Body of pancreas (tissue), 4 donors: ENCODE results near the gene RALB. TPM values are rescaled to one million over a fixed set of nuclear protein-coding genes. Genes with fewer than 3 reads are reported as not detected.
"Not testable (repeated sequence)": the region's sequence is repeated elsewhere in the genome, so short reads cannot be mapped to it uniquely, and the experiment has no call there.

Experiments used
- ATAC-seq: fragments of 150-250 bp; one replicate; pipeline ENCODE4 v1.9.1; 2016
- DNase-seq, 4 donors: peaks; one replicate each; pipeline ENCODE4 v3.0.0-alpha.2; 2019
- H3K27ac ChIP-seq, 4 donors: fragments of 200-600 bp; sonication (generic); 1 replicate in 3 of 4; 2 replicates in 1 of 4; pipeline versions ENCODE4 v1.5.1 to v1.6.1; 2016 to 2019; ENCODE audit warnings: mild to moderate bottlenecking in 1 of 4, mixed read lengths in 1 of 4, moderate library complexity in 1 of 4
- H3K27me3 ChIP-seq, 2 donors: fragments of 200-600 bp; sonication (generic); one replicate each; pipeline ENCODE4 v1.6.0; 2016; ENCODE audit warnings: mild to moderate bottlenecking in 1 of 2
- H3K36me3 ChIP-seq, 2 donors: fragments of 200-600 bp; sonication (generic); replicated peaks in 1 of 2; 2 replicates each; pipeline ENCODE4 v1.5.1; 2016; ENCODE audit warnings: low read depth in 2 of 2; ENCODE audit not compliant: insufficient read depth in 1 of 2
- H3K4me1 ChIP-seq: fragments of 200-600 bp; sonication (generic); one replicate; pipeline ENCODE4 v1.6.0; 2016
- H3K4me3 ChIP-seq, 2 donors: fragments of 200-600 bp; sonication (generic); 1 replicate in 1 of 2; 2 replicates in 1 of 2; pipeline ENCODE4 v1.5.1; 2016 to 2019
- H3K9me3 ChIP-seq, 3 donors: fragments of 200-600 bp; sonication (generic); 1 replicate in 2 of 3; 2 replicates in 1 of 3; pipeline ENCODE4 v1.5.1; 2016
- POLR2A ChIP-seq, 3 donors: fragments of 450-650 bp; IDR thresholded peaks; one replicate each; pipeline ENCODE4 v1.6.1; 2016; ENCODE audit warnings: antibody characterized with exemption in 3 of 3, mild to moderate bottlenecking in 2 of 3
- WGBS, 2 donors: methylation state at CpG; one replicate each; pipeline ENCODE4 v1.1.5; 2017; 5-methylcytosine and 5-hydroxymethylcytosine counted together
- intact Hi-C: fragments of 100-400 bp; cut with DNase I; formaldehyde crosslinking; loops from one replicate; pipeline ENCODE4 v1.15.1; 2023
- total RNA-seq, 2 donors: library from RNA; depleted of rRNA; stranded (reverse); fragments of >200 nt; gene quantifications; one replicate each; pipeline ENCODE4 v1.1.0, GENCODE V29; 2016
- TF ChIP-seq, protein P1 (sequence below), 7 experiments: fragments of 450-650 bp in 4 of 7; fragments of 200-600 bp in 3 of 7; sonication (generic) in 3 of 7; IDR thresholded peaks; one replicate each; pipeline ENCODE4 v1.5.1; 2016 to 2019; ENCODE audit warnings: antibody characterized with exemption in 7 of 7

RALB gene
- total RNA-seq, 2 donors from 2014 or later = 17.8 to 21.3 TPM

GRCh38 chr2:120231974-120232635, 20.5 kb upstream of the RALB start:
- intact Hi-C loops = no loop called here
- no peak overlapping the region for H3K4me3 ChIP-seq
- no peaks in the 10 kb centered on the region for H3K4me1 ChIP-seq
- no peaks in the 10 kb centered on the region for H3K27me3 ChIP-seq
- H3K9me3 ChIP-seq = no peaks in the 10 kb centered on the region
- peak overlapping the region in 2 of 4 donors; percentile 4 to 19 for H3K27ac ChIP-seq
- TF ChIP-seq POLR2A (IDR thresholded peaks at IDR 0.05) = no peak
- TF ChIP-seq, protein P1, sequence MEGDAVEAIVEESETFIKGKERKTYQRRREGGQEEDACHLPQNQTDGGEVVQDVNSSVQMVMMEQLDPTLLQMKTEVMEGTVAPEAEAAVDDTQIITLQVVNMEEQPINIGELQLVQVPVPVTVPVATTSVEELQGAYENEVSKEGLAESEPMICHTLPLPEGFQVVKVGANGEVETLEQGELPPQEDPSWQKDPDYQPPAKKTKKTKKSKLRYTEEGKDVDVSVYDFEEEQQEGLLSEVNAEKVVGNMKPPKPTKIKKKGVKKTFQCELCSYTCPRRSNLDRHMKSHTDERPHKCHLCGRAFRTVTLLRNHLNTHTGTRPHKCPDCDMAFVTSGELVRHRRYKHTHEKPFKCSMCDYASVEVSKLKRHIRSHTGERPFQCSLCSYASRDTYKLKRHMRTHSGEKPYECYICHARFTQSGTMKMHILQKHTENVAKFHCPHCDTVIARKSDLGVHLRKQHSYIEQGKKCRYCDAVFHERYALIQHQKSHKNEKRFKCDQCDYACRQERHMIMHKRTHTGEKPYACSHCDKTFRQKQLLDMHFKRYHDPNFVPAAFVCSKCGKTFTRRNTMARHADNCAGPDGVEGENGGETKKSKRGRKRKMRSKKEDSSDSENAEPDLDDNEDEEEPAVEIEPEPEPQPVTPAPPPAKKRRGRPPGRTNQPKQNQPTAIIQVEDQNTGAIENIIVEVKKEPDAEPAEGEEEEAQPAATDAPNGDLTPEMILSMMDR (IDR thresholded peaks at IDR 0.05) = no peak
- WGBS, 2 donors = 57 to 70% methylated on average over 15 of the region's 15 CpGs
- ATAC-seq (peak; percentile 55), DNase-seq (no peak)
- no peaks in the 10 kb centered on the region for H3K36me3 ChIP-seq

GRCh38 chr2:120233292-120233691, 19.4 kb upstream of the RALB start:
- TF ChIP-seq, protein P1 (IDR thresholded peaks at IDR 0.05) = no peak
- TF ChIP-seq POLR2A (IDR thresholded peaks at IDR 0.05) = no peak
- Histone ChIP-seq H3K36me3 (no peaks in the 10 kb centered on the region), H3K4me1 (no peaks in the 10 kb centered on the region), H3K9me3 (no peaks in the 10 kb centered on the region), H3K27me3 (no peaks in the 10 kb centered on the region), H3K27ac (no peak overlapping the region), H3K4me3 (no peak overlapping the region)
- 92 to 96% methylated on average over 5 of the region's 5 CpGs for WGBS, 2 donors
- intact Hi-C loops = no loop called here
- no peak for DNase-seq
- ATAC-seq = no peak

DNA sequence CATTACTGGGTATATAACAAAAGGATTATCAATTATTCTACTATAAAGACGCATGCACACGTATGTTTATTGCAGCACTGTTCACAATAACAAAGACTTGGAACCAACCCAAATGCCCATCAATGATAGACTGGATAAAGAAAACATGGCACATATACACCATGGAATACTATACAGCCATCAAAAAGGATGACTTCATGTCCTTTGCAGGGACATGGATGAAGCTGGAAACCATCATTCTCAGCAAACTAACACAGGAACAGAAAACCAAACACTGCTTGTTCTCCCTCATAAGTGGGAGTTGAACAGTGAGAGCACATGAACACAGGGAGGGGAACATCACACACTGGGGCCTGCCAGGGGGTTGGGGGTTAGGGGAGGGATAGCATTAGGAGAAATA, 17.5 kb upstream of the RALB start:
- H3K36me3 ChIP-seq, H3K4me1 ChIP-seq, intact Hi-C loops, ATAC-seq, H3K27ac ChIP-seq, H3K27me3 ChIP-seq, DNase-seq, H3K9me3 ChIP-seq, H3K4me3 ChIP-seq: not testable (repeated sequence)
- 88% methylated on average over 2 of the region's 2 CpGs for WGBS, 2 donors

DNA sequence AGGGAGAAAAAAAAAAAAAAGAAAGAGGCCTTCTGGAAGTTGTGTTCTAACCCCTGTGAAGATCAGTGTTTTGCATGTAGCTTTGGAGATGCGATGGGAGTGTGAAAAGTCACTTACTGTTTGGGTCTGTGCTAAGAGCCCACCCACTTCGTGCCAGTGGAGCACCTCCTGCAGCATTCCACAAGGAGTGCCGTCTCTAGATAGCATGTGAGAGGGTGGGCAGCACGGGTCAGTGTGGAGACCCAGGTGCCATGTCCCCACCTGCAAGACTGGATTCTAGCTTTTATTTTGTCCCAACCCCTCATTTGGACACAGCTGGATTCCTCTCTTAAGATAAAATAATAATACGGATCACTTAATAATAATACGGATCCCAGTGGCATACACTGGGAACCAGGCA, 17.0 kb upstream of the RALB start:
- Histone ChIP-seq H3K36me3 (no peaks in the 10 kb centered on the region), H3K9me3 (no peaks in the 10 kb centered on the region), H3K4me1 (no peaks in the 10 kb centered on the region), H3K27me3 (no peaks in the 10 kb centered on the region), H3K4me3 (no peak overlapping the region), H3K27ac (no peak overlapping the region)
- no peak for DNase-seq
- no peak for ATAC-seq
- intact Hi-C loops = no loop called here
- WGBS, 2 donors = 87 to 89% methylated on average over 6 of the region's 6 CpGs
- TF ChIP-seq, protein P1 (IDR thresholded peaks at IDR 0.05) = no peak
- no peak for TF ChIP-seq POLR2A (IDR thresholded peaks at IDR 0.05)

- H3K36me3 ChIP-seq = no peaks in the 10 kb centered on the region
- no peak overlapping the region for H3K4me3 ChIP-seq
- no peaks in the 10 kb centered on the region for H3K27me3 ChIP-seq
- H3K27ac ChIP-seq = no peak overlapping the region
- WGBS, 2 donors = 67 to 81% methylated on average over 3 to 10 of the region's 10 CpGs
- no peaks in the 10 kb centered on the region for H3K4me1 ChIP-seq
- no peaks in the 10 kb centered on the region for H3K9me3 ChIP-seq
- intact Hi-C loops = no loop called here
- TF ChIP-seq, protein P1 (IDR thresholded peaks at IDR 0.05) = no peak
- no peak for TF ChIP-seq POLR2A (IDR thresholded peaks at IDR 0.05)
- DNase-seq (peak in 2 of 4 donors; percentile 40 to 48), ATAC-seq (no peak)
These were observed 16.3 kb upstream of the RALB start for GRCh38 chr2:120236316-120236715.
